HG02970 (cell line): ENCODE results near the gene TDO2.
"Not testable (repeated sequence)": the region's sequence is repeated elsewhere in the genome, so short reads cannot be mapped to it uniquely, and the experiment has no call there.

Source experiments
- ATAC-seq: cut with Tn5 transposase; IDR thresholded peaks from one replicate; pipeline ENCODE4 v1.9.1; 2021; ENCODE audit warnings: mild to moderate bottlenecking, moderate library complexity, moderate number of reproducible peaks; ENCODE audit not compliant: unreplicated experiment, low FRiP score

The TDO2 gene

DNA sequence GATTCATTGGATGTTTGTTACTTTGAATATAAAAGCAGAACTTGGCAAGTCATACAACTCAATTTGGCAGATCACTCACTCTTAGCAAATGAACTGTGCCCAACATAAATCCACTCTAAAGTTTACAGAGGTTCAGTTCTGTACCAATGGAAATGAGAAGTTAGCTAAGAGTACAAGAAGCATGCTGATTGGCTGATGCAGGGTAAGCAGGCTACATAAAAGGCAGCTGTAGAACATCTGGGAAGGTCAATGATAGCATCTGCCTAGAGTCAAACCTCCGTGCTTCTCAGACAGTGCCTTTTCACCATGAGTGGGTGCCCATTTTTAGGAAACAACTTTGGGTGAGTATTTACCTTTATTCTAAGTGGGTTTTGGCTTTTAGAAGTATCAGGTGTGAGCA, at the start of gene TDO2:
TSS of gene TDO2 (plus strand) at position 244 of the 400 bp plus-strand sequence. CDS start at position 307, 63 bp downstream.
- no peak for ATAC-seq

DNA sequence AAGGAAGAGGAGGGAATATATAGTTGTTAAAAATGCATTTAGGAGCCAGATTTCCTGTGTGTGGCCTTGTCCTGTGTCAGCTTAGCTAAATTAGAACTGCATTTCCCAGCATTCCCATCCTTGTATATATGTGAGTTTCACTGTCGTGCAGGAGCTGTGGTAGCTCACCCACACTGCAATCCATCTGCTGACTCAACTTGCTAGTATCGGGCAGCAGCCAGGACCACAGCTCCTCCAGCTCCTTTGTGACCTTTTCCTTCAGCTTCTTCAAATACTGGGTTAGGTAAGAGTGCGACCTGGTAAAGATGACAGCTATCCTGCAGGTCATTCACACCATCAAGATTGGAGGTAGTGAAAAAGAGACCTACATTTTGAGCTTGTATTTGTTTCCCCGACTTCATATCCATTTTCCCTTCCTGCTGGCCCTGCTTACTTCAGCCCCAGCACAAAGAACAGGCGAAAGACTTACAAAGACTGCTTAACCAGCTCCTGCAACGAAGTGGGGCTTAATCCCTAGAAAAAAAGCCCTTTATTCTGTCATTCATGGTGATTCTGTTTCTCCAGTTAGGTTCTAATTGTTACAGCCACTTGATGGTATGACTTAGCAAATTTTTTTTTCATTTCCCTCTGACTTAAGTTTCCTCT, 48.8 kb upstream of the TDO2 start:
- no peak for ATAC-seq

- no peak for ATAC-seq
Observed at GRCh38 chr4:155855897-155856296, 47.6 kb upstream of the TDO2 start.

GRCh38 chr4:155866177-155866576, 37.3 kb upstream of the TDO2 start, which contains the start of gene ASIC5:
Gene ASIC5, minus strand, starts transcription at chr4:155866277. Its CDS starts 51 bp downstream, at chr4:155866226.
- no peak for ATAC-seq

GRCh38 chr4:155875878-155876277, 27.6 kb upstream of the TDO2 start:
- no peak for ATAC-seq

DNA sequence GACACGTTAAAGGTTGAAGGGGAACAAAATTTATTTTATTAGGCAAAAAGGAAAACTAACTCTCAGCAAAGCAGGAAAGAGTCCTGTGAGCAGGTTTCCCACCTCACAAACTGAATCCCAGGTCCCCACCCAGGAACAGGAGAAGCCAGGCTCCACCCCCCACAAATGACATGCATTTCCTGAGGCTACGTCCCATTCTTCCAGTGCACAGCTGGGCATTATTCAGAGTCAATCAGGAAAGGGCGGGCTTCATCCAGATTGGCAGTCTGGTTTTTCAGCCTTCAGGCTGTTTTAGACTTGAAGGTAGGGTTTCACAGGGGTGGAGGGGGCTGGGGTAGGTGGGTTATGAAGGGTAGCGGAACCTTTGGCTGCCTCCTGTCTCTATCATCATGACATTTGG, 25.5 kb upstream of the TDO2 start:
- no peak for ATAC-seq

DNA sequence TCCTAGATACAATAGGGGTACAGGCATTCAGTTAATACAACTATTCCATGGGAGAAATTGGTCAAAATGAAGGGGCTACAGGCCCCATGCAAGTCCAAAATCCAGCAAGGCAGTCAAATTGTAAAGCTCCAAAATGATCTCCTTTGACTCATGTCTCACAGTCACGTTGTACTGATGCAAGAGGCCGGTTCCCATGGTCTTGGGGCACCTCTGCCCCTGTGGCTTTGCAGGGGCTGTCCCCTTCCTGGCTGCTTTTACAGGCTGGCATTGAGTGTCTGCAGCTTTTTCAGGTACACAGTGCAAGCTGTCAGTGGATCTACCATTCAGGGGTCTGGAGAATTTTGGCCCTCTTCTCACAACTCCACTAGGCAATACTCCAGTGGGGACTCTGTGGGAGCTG, 24.9 kb upstream of the TDO2 start:
- ATAC-seq = no peak

- ATAC-seq = no peak
Observed at GRCh38 chr4:155879767-155880166, 23.7 kb upstream of the TDO2 start.

- ATAC-seq = no peak
Observed at GRCh38 chr4:155881555-155881954, 21.9 kb upstream of the TDO2 start.

GRCh38 chr4:155883895-155884294, 19.6 kb upstream of the TDO2 start:
- ATAC-seq = no peak

DNA sequence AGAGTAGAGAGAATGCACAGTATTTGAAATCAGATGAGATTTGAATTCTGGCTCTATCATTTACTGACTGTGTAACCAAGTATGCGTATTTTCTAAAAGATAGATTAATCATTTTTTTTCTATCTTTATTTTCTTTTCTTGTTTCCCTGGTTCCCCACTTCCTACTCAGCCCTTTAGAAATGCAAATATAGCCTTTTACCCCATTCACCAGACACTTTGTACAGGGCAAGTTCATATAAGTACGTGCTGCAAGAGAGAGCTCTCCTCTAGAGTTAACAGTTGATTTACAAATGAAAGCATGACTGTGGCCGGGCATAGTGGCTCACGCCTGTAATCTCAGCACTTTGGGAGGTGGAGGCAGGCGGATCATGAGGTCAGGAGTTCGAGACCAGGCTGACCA, 17.8 kb upstream of the TDO2 start:
- no peak for ATAC-seq

DNA sequence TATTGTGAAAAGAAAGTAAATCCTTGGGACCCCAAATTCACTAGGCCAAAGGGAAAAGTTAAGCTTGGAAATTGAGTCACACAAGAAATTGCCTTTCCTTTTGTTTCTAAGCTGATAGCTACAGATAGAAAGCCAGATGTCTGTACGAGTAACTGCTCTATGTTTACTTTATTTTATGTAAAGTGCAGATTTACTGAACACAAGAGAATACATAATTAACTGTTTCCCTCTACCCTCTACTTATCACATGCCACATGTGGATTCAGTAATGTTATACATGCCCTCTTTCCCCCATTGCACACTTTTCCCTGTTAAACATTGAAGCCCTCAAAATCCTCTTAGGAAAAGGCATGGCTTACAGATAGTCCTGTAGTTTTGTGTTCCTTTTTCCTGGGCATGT, 16.5 kb upstream of the TDO2 start:
- ATAC-seq = no peak

DNA sequence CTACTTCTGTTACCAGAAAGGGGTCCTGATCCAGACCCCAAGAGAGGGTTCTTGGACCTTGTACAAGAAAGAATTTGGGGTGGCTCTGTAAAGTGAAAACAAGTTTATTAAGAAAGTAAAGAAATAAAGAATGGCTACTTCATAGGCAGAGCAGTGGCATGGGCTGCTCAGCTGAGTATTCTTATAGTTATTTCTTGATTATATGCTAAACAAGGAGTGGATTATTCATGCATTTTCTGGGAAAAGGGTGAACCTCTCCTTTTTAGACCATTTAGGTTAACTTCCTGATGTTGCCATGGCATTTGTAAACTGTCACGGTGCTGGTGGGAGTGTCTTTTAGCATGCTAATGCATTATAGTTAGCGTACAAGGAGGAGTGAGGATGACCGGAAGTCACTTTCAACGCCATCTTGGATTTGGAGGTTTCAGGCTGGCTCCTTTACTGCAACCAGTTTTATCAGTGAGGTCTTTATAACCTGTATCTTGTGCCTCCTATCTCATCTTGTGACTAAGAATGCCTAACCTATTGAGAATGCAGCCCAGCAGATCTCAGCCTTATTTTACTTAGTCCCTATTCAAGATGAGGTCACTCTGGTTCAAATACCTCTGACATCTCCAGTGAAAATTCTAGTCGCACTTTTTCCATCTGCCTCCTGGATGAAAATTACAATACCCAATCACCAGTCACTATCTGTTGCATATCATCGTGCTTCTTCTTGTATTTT, 15.5 kb upstream of the TDO2 start:
- ATAC-seq = no peak

DNA sequence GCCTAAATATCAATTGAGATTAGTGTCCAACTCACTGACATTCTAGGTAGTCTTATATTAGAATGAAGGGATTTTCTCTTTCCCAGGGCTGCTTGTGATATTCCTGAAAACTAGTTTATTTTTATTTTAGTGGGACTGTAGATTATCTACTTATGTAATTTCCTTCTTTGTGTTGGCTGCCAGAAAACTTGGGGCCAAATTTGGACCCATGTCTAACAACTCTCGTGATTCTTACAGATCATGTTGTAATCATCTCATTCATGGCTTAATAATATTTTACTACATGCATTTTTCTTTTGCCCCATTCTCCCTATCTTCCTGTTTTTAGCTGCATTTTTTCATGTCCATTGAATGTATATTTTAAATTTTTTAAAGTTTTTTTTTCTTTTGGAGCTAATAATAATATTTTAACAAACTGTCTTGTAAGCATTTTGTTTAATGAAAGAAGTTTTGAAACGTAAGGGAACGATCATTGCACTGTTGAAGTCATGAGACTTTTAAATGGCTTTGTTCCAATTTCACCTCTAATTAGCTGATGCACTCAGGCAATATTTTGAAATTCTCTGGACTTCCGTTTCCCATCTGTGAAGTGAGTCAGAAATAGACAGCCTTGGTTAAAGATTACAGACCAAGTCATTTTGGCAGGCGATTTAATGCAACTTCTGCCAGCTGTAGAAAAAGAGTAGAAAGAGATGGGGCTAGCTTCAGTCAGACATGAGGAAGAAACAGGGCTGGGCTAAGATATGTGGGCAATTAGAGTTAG, 14.3 kb upstream of the TDO2 start:
- ATAC-seq = peak; percentile 91

GRCh38 chr4:155889946-155890345, 13.6 kb upstream of the TDO2 start:
- ATAC-seq = no peak

DNA sequence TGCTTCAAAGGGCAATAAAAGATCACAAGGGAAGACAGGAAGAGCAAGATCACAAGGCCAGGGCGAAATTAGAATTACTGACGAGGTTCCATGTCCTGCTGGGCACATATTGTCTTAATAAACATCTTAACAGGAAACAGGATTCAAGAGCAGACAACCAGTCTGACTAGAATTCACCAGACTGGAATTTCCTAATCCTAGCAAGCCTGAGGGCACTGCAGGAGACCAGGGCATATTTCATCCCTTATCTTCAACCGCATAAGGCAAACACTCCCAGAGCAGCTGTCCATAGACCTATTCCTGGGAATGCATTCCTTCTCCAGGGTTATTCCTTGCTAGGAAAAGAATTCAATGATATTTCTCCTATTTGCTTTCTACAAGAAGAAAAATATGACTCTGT, 12.4 kb upstream of the TDO2 start:
- no peak for ATAC-seq

- not testable (repeated sequence) for ATAC-seq
Observed at GRCh38 chr4:155898371-155898770, 5.1 kb upstream of the TDO2 start.

- no peak for ATAC-seq
Observed at GRCh38 chr4:155899891-155900290, 3.6 kb upstream of the TDO2 start.

- no peak for ATAC-seq
Observed at GRCh38 chr4:155900381-155900780, 3.1 kb upstream of the TDO2 start.

GRCh38 chr4:155901013-155901412, 2.5 kb upstream of the TDO2 start:
- ATAC-seq = no peak

DNA sequence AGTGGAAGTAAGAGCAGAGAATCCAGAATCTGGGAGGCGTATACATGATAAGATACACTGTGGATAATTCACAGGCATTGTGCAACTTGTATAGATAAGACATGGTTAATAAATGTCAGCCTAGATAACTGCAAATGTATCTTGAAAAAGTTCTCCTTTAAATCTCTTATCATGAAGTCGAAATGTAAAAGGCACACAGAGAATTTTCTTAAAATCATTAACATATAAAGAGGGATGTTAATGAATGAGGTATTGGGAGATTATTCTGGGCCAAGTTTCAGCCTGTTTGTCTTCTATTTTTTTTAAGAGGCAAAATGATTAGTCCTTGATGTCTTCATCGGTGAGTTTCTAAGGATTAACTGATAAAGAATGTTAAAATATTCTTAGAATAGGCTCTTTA, 835 bp downstream of the TDO2 start:
- ATAC-seq = no peak
